Measurements from ENCODE around the gene CLDN6.

DNA sequence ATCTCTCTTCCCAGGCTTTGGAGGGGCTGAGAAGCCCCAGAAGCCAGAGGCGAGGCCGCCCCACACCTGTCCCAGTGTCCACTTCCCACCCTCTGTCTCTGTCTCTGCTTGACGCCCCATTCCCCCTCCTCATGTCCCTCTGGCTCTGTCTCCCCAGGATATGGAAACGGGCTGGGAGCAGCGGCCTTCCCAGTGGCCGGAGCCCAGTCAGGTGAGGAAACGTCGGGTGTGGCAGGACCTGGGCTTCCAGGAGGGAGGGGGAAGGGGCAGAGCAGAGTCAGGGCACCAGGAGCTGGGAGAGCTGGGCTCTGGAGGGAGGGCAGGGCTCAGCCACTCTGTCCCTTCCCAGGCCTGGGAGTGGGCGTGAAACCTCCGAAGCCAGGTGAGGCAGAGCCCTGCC, 27.1 kb downstream of the CLDN6 start:
- TF ChIP-seq, protein P1, sequence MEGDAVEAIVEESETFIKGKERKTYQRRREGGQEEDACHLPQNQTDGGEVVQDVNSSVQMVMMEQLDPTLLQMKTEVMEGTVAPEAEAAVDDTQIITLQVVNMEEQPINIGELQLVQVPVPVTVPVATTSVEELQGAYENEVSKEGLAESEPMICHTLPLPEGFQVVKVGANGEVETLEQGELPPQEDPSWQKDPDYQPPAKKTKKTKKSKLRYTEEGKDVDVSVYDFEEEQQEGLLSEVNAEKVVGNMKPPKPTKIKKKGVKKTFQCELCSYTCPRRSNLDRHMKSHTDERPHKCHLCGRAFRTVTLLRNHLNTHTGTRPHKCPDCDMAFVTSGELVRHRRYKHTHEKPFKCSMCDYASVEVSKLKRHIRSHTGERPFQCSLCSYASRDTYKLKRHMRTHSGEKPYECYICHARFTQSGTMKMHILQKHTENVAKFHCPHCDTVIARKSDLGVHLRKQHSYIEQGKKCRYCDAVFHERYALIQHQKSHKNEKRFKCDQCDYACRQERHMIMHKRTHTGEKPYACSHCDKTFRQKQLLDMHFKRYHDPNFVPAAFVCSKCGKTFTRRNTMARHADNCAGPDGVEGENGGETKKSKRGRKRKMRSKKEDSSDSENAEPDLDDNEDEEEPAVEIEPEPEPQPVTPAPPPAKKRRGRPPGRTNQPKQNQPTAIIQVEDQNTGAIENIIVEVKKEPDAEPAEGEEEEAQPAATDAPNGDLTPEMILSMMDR (conservative IDR thresholded peaks at IDR 0.05; ENCODE audit: low read length), result no peak
- TF ChIP-seq EZH2phosphoT487 (IDR thresholded peaks at IDR 0.05; ENCODE audit: borderline replicate concordance, low read depth, low read length), result no peak
